H1 (cell line): ENCODE measurements around the gene SWT1. TPM values are rescaled to one million over a fixed set of nuclear protein-coding genes. Genes with fewer than 3 reads are reported as not detected.

Experiments used
- CTCF ChIA-PET: fragments of 300-600 bp; sonication (Branson Sonifier 250); formaldehyde crosslinking; loops from one replicate; lab custom pipeline; 2021; ENCODE audit not compliant: partially characterized antibody; lab: Charles Lee
- POLR2A ChIA-PET: fragments of 300-600 bp; sonication (Branson Sonifier 250); formaldehyde crosslinking; loops from one replicate; lab custom pipeline; 2021; ENCODE audit warnings: inconsistent platforms; ENCODE audit not compliant: partially characterized antibody; lab: Charles Lee
- DNase-seq, 2 experiments: peaks; one replicate each; pipeline versions ENCODE4 v3.0.0 to v3.0.0-alpha.2; 2010 to 2022; ENCODE audit warnings: low spot score in 2 of 2, low read depth in 1 of 2, mixed read lengths in 1 of 2
- FAIRE-seq: peaks from 2 replicates; lab custom pipeline; 2011; peaks lifted over from hg19 to GRCh38; lab: Jason Lieb, UNC
- H2AFZ ChIP-seq: 2 replicates; pipeline ENCODE4 v1.8.1; 2012; ENCODE audit warnings: low read length, inconsistent platforms
- H2AK5ac ChIP-seq: 2 replicates; pipeline ENCODE4 v1.6.1; 2013; ENCODE audit warnings: low read depth, low read length
- H2BK120ac ChIP-seq: replicated peaks from 2 replicates; pipeline ENCODE3; 2013; ENCODE audit warnings: low read depth, low read length, inconsistent platforms
- H2BK12ac ChIP-seq: 2 replicates; pipeline ENCODE4 v1.6.1; 2013; ENCODE audit warnings: low read depth, low read length
- H2BK15ac ChIP-seq: 2 replicates; pipeline ENCODE4 v1.6.1; 2013; ENCODE audit warnings: low read length
- H2BK20ac ChIP-seq: 2 replicates; pipeline ENCODE4 v1.6.1; 2013; ENCODE audit warnings: low read length
- H2BK5ac ChIP-seq: 2 replicates; pipeline ENCODE4 v1.6.1; 2013; ENCODE audit warnings: low read depth, low read length
- H3K14ac ChIP-seq: 2 replicates; pipeline ENCODE4 v1.6.1; 2013; ENCODE audit warnings: inconsistent platforms; ENCODE audit not compliant: insufficient read length
- H3K18ac ChIP-seq: 2 replicates; pipeline ENCODE4 v1.6.1; 2013; ENCODE audit warnings: low read length; ENCODE audit errors: extremely low read depth
- H3K23ac ChIP-seq: 2 replicates; pipeline ENCODE4 v1.6.1; 2013; ENCODE audit warnings: inconsistent platforms; ENCODE audit not compliant: insufficient read length
- H3K23me2 ChIP-seq: 2 replicates; pipeline ENCODE4 v1.6.1; 2013; ENCODE audit warnings: low read depth, low read length
- H3K27ac ChIP-seq: 2 replicates; pipeline ENCODE4 v1.6.1; 2011; ENCODE audit warnings: low read depth, low read length, inconsistent platforms
- H3K27me3 ChIP-seq, 4 experiments: replicated peaks in 1 of 4; 1 replicate in 1 of 4; 2 replicates in 3 of 4; pipeline versions ENCODE4 v1.6.1 to v1.8.1; 2011 to 2013; ENCODE audit warnings: low read length in 3 of 4, mild to moderate bottlenecking in 3 of 4, inconsistent platforms in 2 of 4, mixed read lengths in 2 of 4, moderate library complexity in 1 of 4; ENCODE audit not compliant: control insufficient read depth in 3 of 4, insufficient read depth in 3 of 4; ENCODE audit errors: extremely low read depth in 1 of 4
- H3K36me3 ChIP-seq, 4 experiments: 2 replicates each; pipeline versions ENCODE4 v1.6.1 to v1.8.1; 2011 to 2013; ENCODE audit warnings: mild to moderate bottlenecking in 4 of 4, low read length in 3 of 4, moderate library complexity in 2 of 4, control low read depth in 1 of 4, inconsistent platforms in 1 of 4; ENCODE audit not compliant: insufficient read depth in 4 of 4, control insufficient read depth in 2 of 4
- H3K4ac ChIP-seq: replicated peaks from 2 replicates; pipeline ENCODE3; 2013; ENCODE audit warnings: low read length, low read depth, mixed read lengths, inconsistent platforms; ENCODE audit not compliant: insufficient read length
- H3K4me1 ChIP-seq, 4 experiments: replicated peaks in 1 of 4; 1 replicate in 1 of 4; 2 replicates in 3 of 4; pipeline versions ENCODE4 v1.6.1 to v1.8.1; 2011 to 2013; ENCODE audit warnings: low read length in 3 of 4, inconsistent platforms in 2 of 4, mixed read lengths in 1 of 4; ENCODE audit not compliant: insufficient read depth in 4 of 4, control insufficient read depth in 3 of 4
- H3K4me2 ChIP-seq, 2 experiments: 2 replicates each; pipeline versions ENCODE4 v1.6.1 to v1.8.1; 2011 to 2013; ENCODE audit warnings: low read depth in 2 of 2, low read length in 2 of 2, control low read depth in 1 of 2, inconsistent platforms in 1 of 2, mild to moderate bottlenecking in 1 of 2; ENCODE audit not compliant: insufficient read depth in 1 of 2
- H3K4me3 ChIP-seq, 4 experiments: fragments of 200-600, 300-600 bp in 1 of 4; sonication (generic), shearing (Covaris generic), sonication (Bioruptor Twin) in 1 of 4; 2 replicates each; pipeline versions ENCODE4 v1.5.1 to v1.8.1; 2011 to 2016; ENCODE audit warnings: low read length in 4 of 4, low read depth in 3 of 4, control low read depth in 2 of 4, inconsistent platforms in 2 of 4, mild to moderate bottlenecking in 2 of 4, mixed read lengths in 1 of 4, moderate library complexity in 1 of 4; ENCODE audit not compliant: insufficient read depth in 2 of 4; ENCODE audit errors: extremely low read depth in 1 of 4
- H3K56ac ChIP-seq: replicated peaks from 2 replicates; pipeline ENCODE3; 2013; ENCODE audit warnings: low read depth, mild to moderate bottlenecking, mixed read lengths, low read length, inconsistent platforms; ENCODE audit not compliant: insufficient read length
- H3K79me1 ChIP-seq: 2 replicates; pipeline ENCODE4 v1.6.1; 2013; ENCODE audit warnings: low read depth, low read length, control low read depth
- H3K79me2 ChIP-seq, 2 experiments: 2 replicates each; pipeline versions ENCODE4 v1.6.1 to v1.8.1; 2012 to 2013; ENCODE audit warnings: low read length in 2 of 2, mild to moderate bottlenecking in 2 of 2, inconsistent platforms in 1 of 2; ENCODE audit not compliant: insufficient read depth in 2 of 2, control insufficient read depth in 1 of 2
- H3K9ac ChIP-seq, 4 experiments: replicated peaks in 1 of 4; 1 replicate in 1 of 4; 2 replicates in 3 of 4; pipeline versions ENCODE4 v1.6.1 to v1.8.1; 2011 to 2013; ENCODE audit warnings: low read depth in 3 of 4, low read length in 3 of 4, control low read depth in 2 of 4, mild to moderate bottlenecking in 2 of 4, moderate library complexity in 2 of 4, inconsistent platforms in 1 of 4; ENCODE audit errors: extremely low read depth in 1 of 4
- H3K9me3 ChIP-seq, 2 experiments: 2 replicates each; pipeline versions ENCODE4 v1.6.1 to v1.8.1; 2012 to 2013; ENCODE audit warnings: mild to moderate bottlenecking in 2 of 2, moderate library complexity in 2 of 2, control low read depth in 1 of 2, inconsistent platforms in 1 of 2, low read depth in 1 of 2, low read length in 1 of 2, mixed read lengths in 1 of 2; ENCODE audit not compliant: insufficient read depth in 2 of 2
- H4K20me1 ChIP-seq, 2 experiments: replicated peaks in 1 of 2; 2 replicates each; pipeline versions ENCODE3 to v1.8.1; 2011 to 2013; ENCODE audit warnings: inconsistent platforms in 2 of 2, low read length in 2 of 2, mild to moderate bottlenecking in 1 of 2; ENCODE audit not compliant: insufficient read depth in 2 of 2, control insufficient read depth in 1 of 2
- H4K5ac ChIP-seq: 2 replicates; pipeline ENCODE4 v1.6.1; 2013; ENCODE audit warnings: low read length, low read depth, mixed read lengths, inconsistent platforms; ENCODE audit not compliant: insufficient read length
- H4K8ac ChIP-seq: 2 replicates; pipeline ENCODE4 v1.8.0; 2013; ENCODE audit warnings: mild to moderate bottlenecking, moderate library complexity, low read length, inconsistent platforms; ENCODE audit not compliant: insufficient read depth; ENCODE audit errors: extremely low read depth
- H4K91ac ChIP-seq: replicated peaks from 2 replicates; pipeline ENCODE3; 2013; ENCODE audit warnings: low read length, mixed read lengths, inconsistent platforms; ENCODE audit not compliant: insufficient read length
- CHD1 ChIP-seq: IDR thresholded peaks from 2 replicates; pipeline ENCODE4 v1.6.1; 2012; ENCODE audit warnings: low read depth, low read length, improper control_type of control experiment
- RXRA ChIP-seq: IDR thresholded peaks from 2 replicates; pipeline ENCODE4 v1.6.1; 2011; ENCODE audit warnings: low read depth, mild to moderate bottlenecking, low read length, moderate library complexity; ENCODE audit not compliant: insufficient read depth
- TBP ChIP-seq: IDR thresholded peaks from 2 replicates; pipeline ENCODE4 v1.6.1; 2011; ENCODE audit warnings: low read depth, low read length, improper control_type of control experiment
- YY1 ChIP-seq: IDR thresholded peaks from 2 replicates; pipeline ENCODE4 v1.6.1; 2011; ENCODE audit warnings: low read depth, mild to moderate bottlenecking, low read length
- whole genome bisulfite sequencing, 2 experiments: shearing (Covaris generic) in 1 of 2; methylation state at CpG; one replicate each; pipeline versions ENCODE4 v1.1.6 to v1.1.7; 2013 to 2015; ENCODE audit warnings: low lambda C conversion rate in 2 of 2, mixed read lengths in 2 of 2, inconsistent platforms in 1 of 2, low coverage in 1 of 2, missing lambda C conversion rate in 1 of 2; ENCODE audit not compliant: insufficient replicate concordance in 2 of 2, insufficient coverage in 1 of 2, insufficient read length in 1 of 2; ENCODE audit errors: extremely low coverage in 1 of 2, missing lambda C conversion rate in 1 of 2; 5-methylcytosine and 5-hydroxymethylcytosine counted together
- polyA plus RNA-seq, 7 experiments: library from polyadenylated mRNA; depleted of rRNA in 3 of 7; stranded (reverse) in 5 of 7; unstranded in 2 of 7; fragments of >200 nt in 5 of 7; fragments of 200-250 nt in 2 of 7; gene quantifications; 1 replicate in 5 of 7; 2 replicates in 1 of 7; 4 replicates in 1 of 7; pipeline versions ENCODE4 v1.2.1 to v1.2.3, GENCODE V29; 2011 to 2013; ENCODE audit warnings: missing spikeins in 2 of 7, mixed read lengths in 2 of 7
- total RNA-seq: library from RNA; stranded (reverse); fragmentation: NEBNext Ultra II Directional; extraction: Animal tissue kit (Norgen Biotek cat#: 25700); gene quantifications from 2 replicates; pipeline ENCODE4 v1.2.1, GENCODE V29; 2021
- TF ChIP-seq, protein P1 (sequence below): IDR thresholded peaks from 2 replicates; pipeline ENCODE4 v1.6.1; 2011; ENCODE audit warnings: low read depth, mild to moderate bottlenecking, low read length; ENCODE audit not compliant: insufficient read depth
- TF ChIP-seq, protein P2 (sequence below): IDR thresholded peaks from 2 replicates; pipeline ENCODE4 v1.6.1; 2012; ENCODE audit warnings: low read length, inconsistent platforms

SWT1 gene
- total and polyA plus RNA-seq, 2 of the 8 experiments (the other 6 are each of a cell fraction or from before 2014, with no cell fraction given) = 1.4 to 6.2 TPM

DNA sequence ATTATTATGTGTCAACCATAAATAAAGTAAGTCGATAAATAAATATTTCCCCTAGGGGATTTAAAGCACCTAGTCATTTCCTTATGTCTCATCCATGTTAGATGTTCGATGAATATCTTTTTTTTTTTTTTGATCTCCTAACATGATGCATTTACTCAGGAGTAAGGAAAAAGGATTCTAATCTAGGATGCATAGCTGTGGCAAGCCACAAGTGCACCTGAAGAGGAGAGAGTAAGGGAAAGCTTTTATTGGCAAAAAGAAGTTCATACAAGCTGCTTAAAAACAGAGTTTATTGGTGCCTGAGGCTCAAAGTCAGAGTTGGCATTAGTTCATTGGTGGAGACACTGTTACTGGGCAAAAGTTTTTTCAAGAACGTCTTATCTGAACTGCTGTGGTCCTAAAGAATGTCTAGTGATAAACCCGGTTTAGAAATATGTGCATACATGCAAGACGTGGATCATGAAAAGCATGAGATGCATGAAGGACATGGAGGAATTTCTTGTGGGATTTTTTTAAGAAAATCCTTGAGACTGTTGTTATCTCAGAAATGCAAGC lies 51.7 kb downstream of the SWT1 start:
- H3K56ac ChIP-seq = no peak overlapping the region
- no peak overlapping the region for H4K91ac ChIP-seq
- H2AK5ac ChIP-seq = no peak overlapping the region
- no peak overlapping the region for H3K23ac ChIP-seq
- WGBS, 2 experiments = 86% methylated on average over 5 of the region's 5 CpGs; no CpG with 5 or more reads in 1 of the 2 experiments
- H4K8ac ChIP-seq = no peak overlapping the region
- H3K4me1 ChIP-seq = no peaks in the 10 kb centered on the region
- H3K23me2 ChIP-seq = no peaks in the 10 kb centered on the region
- H4K5ac ChIP-seq = no peak overlapping the region
- DNase-seq = no peak
- H3K18ac ChIP-seq = no peak overlapping the region
- no peak overlapping the region for H3K4me2 ChIP-seq
- no peaks in the 10 kb centered on the region for H3K36me3 ChIP-seq
- no peak overlapping the region for H2BK5ac ChIP-seq
- H3K79me1 ChIP-seq = no peaks in the 10 kb centered on the region
- H2BK12ac ChIP-seq = no peak overlapping the region
- H3K27me3 ChIP-seq = no peaks in the 10 kb centered on the region
- no peak overlapping the region for H3K4ac ChIP-seq
- no peak overlapping the region for H3K27ac ChIP-seq
- no peak overlapping the region for H3K14ac ChIP-seq
- no peak overlapping the region for H2BK20ac ChIP-seq
- H2BK120ac ChIP-seq = no peak overlapping the region
- H2AFZ ChIP-seq = no peak overlapping the region
- H3K4me3 ChIP-seq = no peak overlapping the region
- no peak overlapping the region for H2BK15ac ChIP-seq
- POLR2A ChIA-PET = no interaction called here
- TF ChIP-seq TBP = no peak
- TF ChIP-seq, protein P1, sequence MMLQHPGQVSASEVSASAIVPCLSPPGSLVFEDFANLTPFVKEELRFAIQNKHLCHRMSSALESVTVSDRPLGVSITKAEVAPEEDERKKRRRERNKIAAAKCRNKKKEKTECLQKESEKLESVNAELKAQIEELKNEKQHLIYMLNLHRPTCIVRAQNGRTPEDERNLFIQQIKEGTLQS = no peak
- TF ChIP-seq YY1 = no peak
- TF ChIP-seq, protein P2, sequence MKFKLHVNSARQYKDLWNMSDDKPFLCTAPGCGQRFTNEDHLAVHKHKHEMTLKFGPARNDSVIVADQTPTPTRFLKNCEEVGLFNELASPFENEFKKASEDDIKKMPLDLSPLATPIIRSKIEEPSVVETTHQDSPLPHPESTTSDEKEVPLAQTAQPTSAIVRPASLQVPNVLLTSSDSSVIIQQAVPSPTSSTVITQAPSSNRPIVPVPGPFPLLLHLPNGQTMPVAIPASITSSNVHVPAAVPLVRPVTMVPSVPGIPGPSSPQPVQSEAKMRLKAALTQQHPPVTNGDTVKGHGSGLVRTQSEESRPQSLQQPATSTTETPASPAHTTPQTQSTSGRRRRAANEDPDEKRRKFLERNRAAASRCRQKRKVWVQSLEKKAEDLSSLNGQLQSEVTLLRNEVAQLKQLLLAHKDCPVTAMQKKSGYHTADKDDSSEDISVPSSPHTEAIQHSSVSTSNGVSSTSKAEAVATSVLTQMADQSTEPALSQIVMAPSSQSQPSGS = no peak
- no peak for TF ChIP-seq RXRA
- no peak for TF ChIP-seq CHD1
- no peak overlapping the region for H3K9ac ChIP-seq
- peak; percentile 32 for FAIRE-seq
- H3K9me3 ChIP-seq = no peaks in the 10 kb centered on the region
- no peaks in the 10 kb centered on the region for H3K79me2 ChIP-seq
- H4K20me1 ChIP-seq = no peaks in the 10 kb centered on the region
- CTCF ChIA-PET = interaction anchor here (1.0 kb wide), 1 partner anchor 38 kb away, joined by 4 read pairs; no protein-coding TSS in a partner anchor
